ENCODE data around the gene HSPA12A.

The HSPA12A gene

GRCh38 chr10:116771101-116771958, 29.0 kb upstream of the HSPA12A start:
- DNase-seq (ENCODE audit: low read depth in 2 of 3, low spot score in 2 of 3) = no peak

GRCh38 chr10:116770281-116770680, 27.9 kb upstream of the HSPA12A start:
- no peak for DNase-seq (ENCODE audit: low read depth in 2 of 3, low spot score in 2 of 3)

GRCh38 chr10:116769791-116770190, 27.4 kb upstream of the HSPA12A start:
- DNase-seq (ENCODE audit: low read depth in 2 of 3, low spot score in 2 of 3) = no peak

GRCh38 chr10:116769368-116769767, 27.0 kb upstream of the HSPA12A start:
- no peak for DNase-seq (ENCODE audit: low read depth in 2 of 3, low spot score in 2 of 3)

GRCh38 chr10:116768786-116769185, 26.4 kb upstream of the HSPA12A start:
- DNase-seq (ENCODE audit: low read depth in 2 of 3, low spot score in 2 of 3) = no peak

GRCh38 chr10:116766837-116767634, 24.7 kb upstream of the HSPA12A start:
- no peak for DNase-seq (ENCODE audit: low read depth in 2 of 3, low spot score in 2 of 3)

- DNase-seq (ENCODE audit: low read depth in 2 of 3, low spot score in 2 of 3) = no peak
Measured at GRCh38 chr10:116766241-116766827, 24.0 kb upstream of the HSPA12A start.

- DNase-seq (ENCODE audit: low read depth in 2 of 3, low spot score in 2 of 3) = no peak
Measured at GRCh38 chr10:116765648-116766081, 23.3 kb upstream of the HSPA12A start.

GRCh38 chr10:116764979-116765378, 22.6 kb upstream of the HSPA12A start:
- DNase-seq (ENCODE audit: low read depth in 2 of 3, low spot score in 2 of 3) = no peak

- DNase-seq (ENCODE audit: low read depth in 2 of 3, low spot score in 2 of 3) = no peak
Measured at GRCh38 chr10:116763440-116763839, 21.1 kb upstream of the HSPA12A start.

- DNase-seq (ENCODE audit: low read depth in 2 of 3, low spot score in 2 of 3) = no peak
Measured at GRCh38 chr10:116761883-116762282, 19.5 kb upstream of the HSPA12A start.

- no peak for DNase-seq (ENCODE audit: low read depth in 2 of 3, low spot score in 2 of 3)
Measured at GRCh38 chr10:116760919-116761318, 18.6 kb upstream of the HSPA12A start.

GRCh38 chr10:116757246-116757645, 14.9 kb upstream of the HSPA12A start:
- no peak for DNase-seq (ENCODE audit: low read depth in 2 of 3, low spot score in 2 of 3)

GRCh38 chr10:116756277-116756676, 13.9 kb upstream of the HSPA12A start:
- no peak for DNase-seq (ENCODE audit: low read depth in 2 of 3, low spot score in 2 of 3)

- no peak for DNase-seq (ENCODE audit: low read depth in 2 of 3, low spot score in 2 of 3)
Measured at GRCh38 chr10:116753759-116754158, 11.4 kb upstream of the HSPA12A start.

- DNase-seq (ENCODE audit: low read depth in 2 of 3, low spot score in 2 of 3) = no peak
Measured at GRCh38 chr10:116752969-116753665, 10.8 kb upstream of the HSPA12A start.

GRCh38 chr10:116752563-116752962, 10.2 kb upstream of the HSPA12A start:
- DNase-seq (ENCODE audit: low read depth in 2 of 3, low spot score in 2 of 3) = no peak

- no peak for DNase-seq (ENCODE audit: low read depth in 2 of 3, low spot score in 2 of 3)
Measured at GRCh38 chr10:116748471-116748870, 6.1 kb upstream of the HSPA12A start.

GRCh38 chr10:116748041-116748440, 5.7 kb upstream of the HSPA12A start:
- DNase-seq (ENCODE audit: low read depth in 2 of 3, low spot score in 2 of 3) = no peak

- no peak for DNase-seq (ENCODE audit: low read depth in 2 of 3, low spot score in 2 of 3)
Measured at GRCh38 chr10:116747325-116747724, 5.0 kb upstream of the HSPA12A start.

GRCh38 chr10:116744885-116745284, 2.5 kb upstream of the HSPA12A start:
- DNase-seq (ENCODE audit: low read depth in 2 of 3, low spot score in 2 of 3) = no peak

Data from activated CD8-positive, alpha-beta memory T cell treated with anti-CD3 and anti-CD28 coated beads for 48 hours (primary cell).